ENCODE results near the gene HINT1. TPM values are rescaled to one million over a fixed set of nuclear protein-coding genes. Genes with fewer than 3 reads are reported as not detected.

Gene HINT1
- total RNA-seq, 1 experiment from 2014 or later: 249 TPM

DNA sequence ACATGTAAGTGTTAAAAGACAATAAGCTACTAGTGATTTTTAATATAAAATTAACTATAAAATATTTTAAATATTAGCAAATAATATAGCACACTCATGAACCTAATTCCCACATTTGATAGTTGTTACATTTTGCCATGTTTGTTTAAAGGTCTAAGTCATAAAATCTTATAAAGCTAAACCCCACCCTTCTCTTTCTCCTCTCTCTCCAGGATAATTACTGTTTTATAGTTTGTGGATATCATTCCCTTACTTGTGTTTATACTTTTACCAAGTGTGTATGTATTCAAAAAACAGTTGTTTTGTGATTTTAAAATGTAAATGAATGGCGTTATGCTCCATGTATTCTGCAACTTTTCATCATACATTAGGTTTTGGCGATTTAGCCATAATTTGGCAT, 39.9 kb upstream of the HINT1 start:
- WGBS (ENCODE audit: extremely low coverage, insufficient read length, low lambda C conversion rate): no CpG with 5 or more reads among the region's 2 CpGs
- no peaks in the 10 kb centered on the region; the same call in 1 of the 2 replicates for H3K4me1 ChIP-seq (ENCODE audit: insufficient read depth, low read length)
- no peak overlapping the region for H2BK15ac ChIP-seq (ENCODE audit: low read depth, low read length)
- H4K5ac ChIP-seq (ENCODE audit: insufficient read length, low read depth, low read length): no peak overlapping the region
- no peak overlapping the region for H2AK5ac ChIP-seq (ENCODE audit: insufficient read length, low read length)
- no peaks in the 10 kb centered on the region for H3K79me2 ChIP-seq (ENCODE audit: insufficient read depth, low read length)
- no peak overlapping the region for H3K4ac ChIP-seq (ENCODE audit: low read depth, low read length)
- no peak overlapping the region for H3T11ph ChIP-seq (ENCODE audit: low read length)
- H4K91ac ChIP-seq (ENCODE audit: insufficient read length, low read depth, low read length): no peak overlapping the region
- no peak overlapping the region for H3K9ac ChIP-seq (ENCODE audit: extremely low read depth, insufficient read length, low read length)
- H3K4me3 Mint-ChIP-seq: no peak overlapping the region
- H4K20me1 ChIP-seq (ENCODE audit: control insufficient read depth, insufficient read depth, insufficient read length): no peaks in the 10 kb centered on the region
- no peak overlapping the region for H3K56ac ChIP-seq (ENCODE audit: insufficient read length, low read depth, low read length)
- H4K8ac ChIP-seq (replicated peaks; ENCODE audit: insufficient read length, low read depth, low read length): no peak overlapping the region
- H3K27ac ChIP-seq (ENCODE audit: insufficient read length, low read depth, low read length): no peak overlapping the region
- H3K27me3 ChIP-seq (ENCODE audit: insufficient read depth, low read length): no peaks in the 10 kb centered on the region
- H3K4me1 Mint-ChIP-seq: peaks cover 12 to 18% of the 10 kb centered on the region in 2 experiments
- H3K14ac ChIP-seq (ENCODE audit: insufficient read depth, low read length): no peak overlapping the region
- TF ChIP-seq, protein P1, sequence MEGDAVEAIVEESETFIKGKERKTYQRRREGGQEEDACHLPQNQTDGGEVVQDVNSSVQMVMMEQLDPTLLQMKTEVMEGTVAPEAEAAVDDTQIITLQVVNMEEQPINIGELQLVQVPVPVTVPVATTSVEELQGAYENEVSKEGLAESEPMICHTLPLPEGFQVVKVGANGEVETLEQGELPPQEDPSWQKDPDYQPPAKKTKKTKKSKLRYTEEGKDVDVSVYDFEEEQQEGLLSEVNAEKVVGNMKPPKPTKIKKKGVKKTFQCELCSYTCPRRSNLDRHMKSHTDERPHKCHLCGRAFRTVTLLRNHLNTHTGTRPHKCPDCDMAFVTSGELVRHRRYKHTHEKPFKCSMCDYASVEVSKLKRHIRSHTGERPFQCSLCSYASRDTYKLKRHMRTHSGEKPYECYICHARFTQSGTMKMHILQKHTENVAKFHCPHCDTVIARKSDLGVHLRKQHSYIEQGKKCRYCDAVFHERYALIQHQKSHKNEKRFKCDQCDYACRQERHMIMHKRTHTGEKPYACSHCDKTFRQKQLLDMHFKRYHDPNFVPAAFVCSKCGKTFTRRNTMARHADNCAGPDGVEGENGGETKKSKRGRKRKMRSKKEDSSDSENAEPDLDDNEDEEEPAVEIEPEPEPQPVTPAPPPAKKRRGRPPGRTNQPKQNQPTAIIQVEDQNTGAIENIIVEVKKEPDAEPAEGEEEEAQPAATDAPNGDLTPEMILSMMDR (conservative IDR thresholded peaks at IDR 0.05): no peak
- no peak for DNase-seq
- H2BK12ac ChIP-seq (ENCODE audit: insufficient read length, low read depth, low read length): no peak overlapping the region
- no peak overlapping the region for H3K18ac ChIP-seq (ENCODE audit: insufficient read length, low read depth, low read length)
- no peak overlapping the region for H2BK20ac ChIP-seq (ENCODE audit: low read depth, low read length, poor library complexity, severe bottlenecking)
- no peaks in the 10 kb centered on the region for H3K27me3 Mint-ChIP-seq (ENCODE audit: low read depth)
- no peaks in the 10 kb centered on the region for H3K9me3 Mint-ChIP-seq
- H3K27ac Mint-ChIP-seq: no peak overlapping the region
- H3K36me3 Mint-ChIP-seq (ENCODE audit: insufficient read depth in 1 of 3, low read depth in 3 of 3): no peaks in the 10 kb centered on the region
- H3K79me1 ChIP-seq (ENCODE audit: insufficient read depth, low read depth, low read length, poor library complexity, severe bottlenecking): no peaks in the 10 kb centered on the region
- no peak overlapping the region for H3K4me2 ChIP-seq (ENCODE audit: insufficient read depth, insufficient read length, low read length)
- no peak overlapping the region for H2BK5ac ChIP-seq (ENCODE audit: insufficient read length, low read length)
- H3K23me2 ChIP-seq (ENCODE audit: insufficient read length, low read depth, low read length, poor library complexity, severe bottlenecking): no peaks in the 10 kb centered on the region
- no peaks in the 10 kb centered on the region for H3K9me3 ChIP-seq (ENCODE audit: control insufficient read depth, low read depth, low read length)
- H3K23ac ChIP-seq (ENCODE audit: insufficient read length, low read depth, low read length): no peak overlapping the region
- H2BK120ac ChIP-seq (ENCODE audit: low read depth, low read length, poor library complexity, severe bottlenecking): no peak overlapping the region
- H2AFZ ChIP-seq (ENCODE audit: low read length): no peak overlapping the region

All from H9 (cell line).